Stimulated activated CD8-positive, alpha-beta memory T cell treated with anti-CD3 and anti-CD28 coated beads, Interleukin-7, amount 100 ng/mL, for 24 hours (primary cell): ENCODE measurements around the gene RNF144A.

Source experiments
- DNase-seq: peaks from one replicate; pipeline ENCODE4 v3.0.0-alpha.2; 2020; ENCODE audit warnings: low read depth

RNF144A gene

DNA sequence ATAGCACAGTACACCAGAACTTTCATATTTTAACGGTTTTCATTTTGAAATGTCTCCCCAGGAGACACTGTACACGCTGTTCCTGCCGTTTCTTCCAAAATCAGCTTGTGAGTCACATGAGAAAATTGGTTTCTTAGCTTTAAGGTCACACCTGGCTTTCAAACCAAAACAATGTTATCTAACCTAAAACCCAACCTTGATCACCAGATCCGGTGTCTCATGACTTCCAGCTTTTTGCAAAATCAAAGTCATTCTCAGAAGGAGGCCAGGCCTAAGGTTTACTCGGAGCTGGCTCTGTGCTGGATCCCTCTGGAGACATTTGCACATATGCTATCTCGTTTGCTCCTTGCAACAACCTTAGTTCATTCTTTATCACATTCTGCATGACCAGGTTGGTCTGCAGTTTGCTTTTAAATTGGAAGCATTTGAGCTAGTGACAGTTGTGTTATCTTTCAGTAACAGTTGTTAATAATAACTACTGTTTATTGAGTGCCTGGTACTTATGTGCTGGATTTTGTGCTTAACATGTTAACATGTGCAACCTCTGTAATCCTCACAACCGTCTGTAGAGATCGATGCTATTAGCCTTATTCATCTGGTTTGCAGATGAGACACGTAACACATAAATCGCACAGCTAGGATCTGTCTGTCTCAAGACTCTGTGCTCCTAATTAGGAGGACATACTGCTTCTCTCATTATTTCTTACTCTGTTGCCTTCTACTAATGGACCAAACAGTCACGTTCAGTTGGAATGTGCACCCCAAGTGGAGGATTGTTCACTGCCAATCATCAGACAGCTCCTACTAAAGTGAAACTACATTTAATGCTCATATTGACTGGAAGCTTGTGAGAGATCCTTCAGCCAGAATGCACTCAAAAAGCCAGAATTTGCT lies 105.5 kb downstream of the RNF144A start:
- DNase-seq: no peak

DNA sequence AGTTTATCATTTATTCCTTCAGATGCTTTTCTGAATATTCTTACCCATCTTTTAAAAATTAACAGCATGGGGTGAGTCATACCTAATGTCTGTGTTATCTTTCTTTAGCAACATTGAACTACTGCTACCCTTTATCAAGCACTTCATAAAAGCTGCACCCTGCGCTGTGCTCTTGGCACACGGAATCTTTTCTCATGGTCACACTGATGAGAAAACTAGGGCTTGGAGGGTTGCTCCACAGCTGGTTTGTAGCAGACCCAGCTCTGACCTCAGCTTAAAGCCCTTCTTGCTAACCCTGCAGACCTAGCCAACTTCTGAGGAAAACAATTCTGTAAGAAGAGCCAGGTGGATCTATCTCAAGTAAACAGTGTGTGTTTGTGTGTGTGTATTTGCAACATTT lies 106.3 kb downstream of the RNF144A start:
- no peak for DNase-seq

DNA sequence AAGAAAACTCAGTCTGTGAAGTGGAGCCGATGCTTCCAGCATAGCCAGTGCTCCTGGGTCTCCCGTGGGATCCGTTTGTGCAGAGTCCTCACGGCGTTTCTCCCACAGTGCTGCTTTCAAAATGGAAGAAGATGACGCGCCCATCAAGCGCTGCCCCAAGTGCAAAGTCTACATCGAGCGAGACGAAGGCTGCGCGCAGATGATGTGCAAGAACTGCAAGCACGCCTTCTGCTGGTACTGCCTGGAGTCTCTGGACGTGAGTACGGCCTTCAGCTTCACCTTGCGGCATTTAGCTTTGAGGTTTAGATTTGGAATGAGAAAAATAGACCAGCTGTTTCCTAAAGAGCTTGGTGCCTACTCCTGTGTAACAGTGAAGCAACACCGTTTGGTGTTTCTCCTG lies 107.0 kb downstream of the RNF144A start:
- no peak for DNase-seq

DNA sequence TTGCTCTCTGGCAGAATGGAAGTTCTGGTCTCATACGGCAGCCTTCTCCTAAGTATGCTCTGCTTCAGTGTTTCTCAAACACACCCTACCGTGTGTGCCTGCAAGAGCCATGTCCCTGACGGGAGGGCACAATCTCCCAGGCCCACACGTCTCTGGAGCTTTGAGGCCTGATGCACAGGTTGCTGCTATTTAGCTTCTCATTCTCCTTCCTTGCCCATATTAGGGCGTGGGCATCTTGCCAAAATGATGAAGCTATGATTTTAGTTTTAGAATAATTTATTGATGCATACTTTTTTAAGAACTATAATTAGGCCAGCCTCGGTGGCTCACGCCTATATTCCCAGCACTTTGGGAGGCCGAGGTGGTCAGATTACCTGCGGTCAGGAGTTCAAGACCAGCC lies 107.9 kb downstream of the RNF144A start:
- no peak for DNase-seq

DNA sequence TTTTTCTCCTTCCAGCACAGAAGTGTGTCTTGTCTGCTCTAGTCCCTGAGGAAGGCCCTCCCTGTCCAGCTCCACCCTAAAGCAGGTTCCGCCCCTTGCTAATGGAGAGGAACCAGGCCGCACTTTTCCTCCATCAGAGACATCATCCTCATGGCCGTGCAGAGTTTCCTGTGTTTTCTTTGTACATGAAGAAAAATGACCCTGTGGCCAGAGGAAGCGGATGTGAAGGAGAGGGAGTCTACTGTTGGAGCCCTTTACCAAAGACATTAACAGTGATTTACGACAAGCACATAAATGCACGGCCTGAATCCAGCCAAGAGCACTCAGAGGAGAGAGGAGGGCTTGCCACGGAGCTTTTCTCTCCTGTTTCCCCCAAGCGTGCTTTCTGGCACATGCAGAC lies 109.5 kb downstream of the RNF144A start:
- no peak for DNase-seq

DNA sequence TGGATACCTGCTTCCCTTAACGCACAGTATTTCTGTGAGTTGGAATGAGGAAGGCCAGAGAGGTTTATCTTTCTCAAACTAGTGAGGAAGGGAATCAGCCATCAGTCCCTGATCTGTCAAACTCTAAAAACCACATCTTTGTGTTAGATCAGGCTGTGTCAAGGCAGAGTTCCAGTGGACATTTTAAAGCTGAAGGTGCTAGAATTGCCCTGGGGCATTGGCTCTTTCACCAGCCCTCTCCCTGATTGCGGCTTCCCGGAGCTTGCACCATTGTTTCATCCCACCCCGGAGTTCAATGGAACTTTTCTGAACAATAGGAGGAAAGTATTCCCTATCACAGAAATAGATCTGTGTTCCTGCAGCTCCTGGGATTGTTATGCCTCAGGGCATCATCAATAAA lies 110.2 kb downstream of the RNF144A start:
- DNase-seq: no peak

DNA sequence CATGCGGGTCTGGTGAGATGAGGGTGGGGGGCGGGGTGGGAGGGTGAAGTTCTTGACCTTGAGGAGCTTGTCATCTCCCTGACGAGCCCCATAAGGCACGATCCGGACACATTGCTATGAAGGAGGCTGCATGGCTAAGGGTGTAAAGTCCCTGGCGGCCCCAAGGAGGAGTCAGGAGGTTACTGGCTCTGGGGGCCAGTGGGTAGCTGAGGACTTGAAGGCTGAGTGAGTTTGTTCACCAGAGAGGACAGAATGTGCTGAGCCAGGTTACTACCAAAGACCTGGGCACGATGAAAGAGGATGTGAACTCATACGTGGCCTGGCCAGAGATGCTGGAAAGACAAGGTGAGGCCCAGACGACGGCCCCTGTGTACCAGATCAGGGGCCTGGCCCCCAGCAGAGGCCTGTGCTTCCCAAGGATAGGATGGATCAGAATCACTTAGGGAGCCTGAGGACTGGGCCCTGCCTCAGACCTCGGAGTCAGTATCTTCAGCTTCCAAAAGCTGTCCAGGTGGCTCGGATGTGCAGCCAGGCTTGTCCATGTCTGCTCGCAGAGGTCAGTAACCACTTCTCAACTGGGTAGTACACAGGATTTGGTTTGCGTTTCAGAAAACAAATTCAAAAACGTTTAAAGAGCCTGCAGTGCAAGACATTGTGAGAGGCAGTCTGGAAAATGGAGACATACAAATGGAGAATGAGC lies 110.9 kb downstream of the RNF144A start:
- DNase-seq: no peak

DNA sequence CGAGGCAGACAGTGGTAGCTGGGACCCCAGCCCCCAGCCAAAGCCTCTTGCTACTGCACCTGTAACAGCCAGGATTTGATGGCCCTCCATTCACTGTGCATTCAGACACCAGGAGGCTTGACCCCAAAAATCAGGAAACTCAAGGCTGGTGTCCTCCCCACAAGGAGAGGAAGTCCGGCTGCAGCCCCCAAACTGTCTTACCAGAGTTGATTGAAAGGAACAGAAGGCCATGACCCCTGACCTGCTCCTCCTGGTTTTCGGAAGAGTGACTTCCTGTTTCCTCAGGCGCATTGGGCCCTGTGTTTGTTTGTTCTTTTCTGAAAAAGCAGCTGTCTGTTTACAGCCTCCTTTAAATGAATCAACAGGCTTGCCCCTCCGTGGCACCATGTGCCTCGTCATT lies 111.6 kb downstream of the RNF144A start:
- no peak for DNase-seq

DNA sequence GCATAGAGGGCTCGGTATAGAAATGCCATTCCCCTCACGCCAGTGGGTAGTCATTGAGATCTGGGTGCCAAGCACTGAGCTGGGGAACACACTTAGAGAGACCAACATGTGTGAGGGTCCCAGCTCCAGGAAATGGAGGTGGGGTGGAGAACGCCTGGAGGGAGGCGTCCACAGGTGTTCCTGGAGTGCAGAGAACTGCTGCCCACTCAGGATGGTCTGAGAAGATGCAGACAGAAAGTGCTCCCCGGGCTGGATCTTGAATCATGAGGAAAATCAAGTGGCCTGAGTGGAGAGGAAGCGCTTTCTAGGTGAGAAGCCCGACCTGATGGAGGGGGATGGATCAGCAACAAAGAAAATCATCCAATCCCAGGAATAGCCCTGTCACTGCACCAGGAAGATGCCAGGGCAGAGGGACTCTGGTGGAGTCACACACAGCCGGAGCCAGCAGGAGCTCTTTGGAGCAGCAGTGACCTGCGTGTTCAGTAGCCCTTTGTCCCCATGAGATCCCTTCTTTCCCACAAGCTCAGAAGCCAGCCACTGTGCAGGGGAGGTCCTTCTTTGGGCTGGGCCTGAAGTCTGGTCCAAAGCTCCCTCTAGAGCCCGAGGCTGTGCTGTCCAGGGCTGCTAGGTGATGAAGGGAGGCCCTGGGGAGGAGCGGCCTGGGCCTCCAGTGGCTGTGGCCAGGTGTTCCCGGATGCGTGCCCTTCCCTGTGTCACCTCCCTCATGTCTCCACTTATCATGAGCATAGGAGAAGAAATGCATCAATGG lies 112.3 kb downstream of the RNF144A start:
- no peak for DNase-seq

DNA sequence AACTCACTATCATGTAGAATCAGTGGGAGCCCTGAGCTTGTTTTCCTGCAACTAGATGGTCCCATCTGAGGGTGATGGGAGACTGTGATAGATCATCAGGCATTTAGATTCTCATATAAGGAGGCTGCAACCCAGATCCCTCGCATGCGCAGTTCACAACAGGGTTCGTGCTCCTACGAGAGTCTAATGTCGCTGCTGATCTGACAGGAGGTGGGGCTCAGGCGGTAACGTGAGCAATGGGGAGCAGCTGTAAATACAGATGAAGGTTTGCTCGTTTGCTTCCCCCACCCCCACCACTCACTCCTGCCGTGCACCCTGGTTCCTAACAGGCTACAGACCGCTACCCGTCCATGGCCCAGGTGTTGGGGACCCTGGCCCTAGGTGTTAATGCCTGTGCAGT lies 113.6 kb downstream of the RNF144A start:
- no peak for DNase-seq

DNA sequence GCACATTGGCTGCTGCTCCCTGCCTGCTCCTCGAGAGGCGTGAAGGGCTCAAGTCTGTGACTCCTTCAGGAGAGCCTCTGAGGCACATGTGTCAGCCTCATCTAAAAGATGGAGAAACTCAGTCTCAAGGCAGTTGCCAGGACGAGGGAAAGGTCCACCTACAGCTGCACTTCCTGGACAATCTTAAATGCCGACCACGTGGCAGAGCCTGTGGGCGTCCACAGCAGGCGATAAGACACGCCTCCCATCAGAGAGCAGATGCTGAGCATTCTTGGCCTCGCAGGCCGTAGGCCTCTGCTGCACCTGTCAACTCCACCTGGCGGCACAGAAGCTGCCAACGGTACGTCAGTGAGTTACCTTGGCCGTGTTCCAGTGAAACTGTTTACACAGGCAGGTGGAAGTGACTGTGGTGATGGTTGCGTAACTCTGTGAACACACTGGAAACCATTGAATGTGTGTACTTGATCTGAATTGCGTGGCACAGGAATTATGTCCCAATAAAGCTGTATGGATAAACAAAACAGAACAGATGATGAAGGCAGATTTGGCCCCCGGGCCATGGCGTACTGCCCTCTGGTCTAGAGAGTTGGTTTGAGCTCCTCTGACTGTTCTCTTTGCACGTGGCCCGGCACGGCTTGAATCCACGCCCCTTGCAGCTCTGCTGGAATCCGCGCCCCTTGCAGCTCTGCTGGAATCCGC lies 114.5 kb downstream of the RNF144A start:
- no peak for DNase-seq

DNA sequence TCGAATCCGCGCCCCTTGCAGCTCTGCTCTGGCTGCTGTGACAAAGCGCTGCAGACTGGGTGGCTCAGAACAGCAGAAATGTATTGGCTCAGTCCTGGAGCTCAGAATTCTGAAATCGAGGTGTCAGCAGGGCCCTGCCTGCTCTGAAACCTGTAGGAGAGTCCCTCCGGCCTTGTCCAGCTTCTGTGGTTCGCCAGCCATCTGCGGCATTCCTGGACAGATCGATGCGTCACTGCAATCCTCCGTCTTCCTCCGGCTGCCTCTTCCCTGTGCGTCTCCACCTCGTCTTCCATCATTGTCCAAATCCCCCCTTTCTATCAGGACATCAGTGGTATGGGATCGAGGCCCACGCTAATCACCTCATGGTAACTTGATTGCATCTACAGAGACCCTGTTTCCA lies 115.2 kb downstream of the RNF144A start:
- DNase-seq: no peak

DNA sequence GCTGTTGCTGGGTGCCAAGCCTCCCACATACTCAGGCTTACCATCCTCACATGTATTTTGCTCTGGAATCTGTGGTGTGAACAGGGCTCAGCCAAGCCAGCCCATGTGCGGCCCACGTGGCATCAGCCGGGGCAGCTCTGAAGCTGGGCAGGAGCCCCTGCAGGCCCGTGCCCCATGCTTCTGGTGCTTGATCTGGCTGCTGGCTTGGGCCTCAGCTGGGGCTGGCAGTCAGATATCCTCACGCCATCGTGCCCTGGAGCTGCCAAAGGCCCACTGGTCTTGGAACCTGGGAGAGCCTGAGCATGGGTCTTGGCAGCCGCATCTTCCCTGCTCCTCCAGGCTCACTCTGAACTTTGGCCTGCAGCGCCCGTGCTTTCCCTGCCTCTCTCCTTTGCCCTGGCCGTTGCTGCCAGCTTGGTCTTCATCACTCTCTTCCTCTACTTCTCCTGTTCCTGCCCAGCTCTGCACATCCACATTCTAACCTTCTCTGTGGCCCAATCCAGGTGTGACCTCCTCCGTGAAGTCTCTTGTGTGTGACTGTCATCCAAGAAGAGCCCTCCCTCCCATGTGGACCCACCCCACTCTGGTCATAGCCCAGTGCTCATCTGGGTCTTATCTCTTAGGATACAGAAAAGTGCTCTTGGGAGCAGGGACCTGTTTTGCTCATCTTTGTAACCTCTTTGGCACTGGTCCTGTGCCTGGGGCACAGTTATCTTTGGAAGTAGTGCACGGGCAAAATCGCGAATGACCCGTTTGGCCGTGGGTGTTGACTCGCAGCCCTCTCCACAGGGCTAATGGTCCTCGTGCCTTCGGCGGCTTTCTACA lies 116.1 kb downstream of the RNF144A start:
- DNase-seq: no peak

DNA sequence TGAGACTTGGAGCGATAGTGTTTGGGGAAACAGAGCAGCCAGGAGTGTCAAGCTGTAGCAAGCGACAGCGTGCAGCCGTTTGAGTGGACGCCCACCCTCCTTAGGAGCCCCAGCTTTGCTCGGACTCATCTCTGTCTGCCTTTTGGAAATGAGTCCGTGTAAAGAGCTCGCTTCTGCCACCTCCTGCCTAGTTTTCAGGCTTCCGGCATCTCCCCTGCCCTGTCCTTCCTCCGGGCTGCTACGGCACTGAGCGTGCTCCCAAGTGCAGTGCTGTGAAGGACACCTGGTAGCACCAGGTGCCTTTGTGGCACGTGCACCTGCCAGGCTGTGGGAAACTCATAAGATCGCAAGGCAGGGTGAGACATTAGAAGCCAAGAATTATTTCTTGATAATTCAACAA lies 117.1 kb downstream of the RNF144A start:
- DNase-seq: no peak

DNA sequence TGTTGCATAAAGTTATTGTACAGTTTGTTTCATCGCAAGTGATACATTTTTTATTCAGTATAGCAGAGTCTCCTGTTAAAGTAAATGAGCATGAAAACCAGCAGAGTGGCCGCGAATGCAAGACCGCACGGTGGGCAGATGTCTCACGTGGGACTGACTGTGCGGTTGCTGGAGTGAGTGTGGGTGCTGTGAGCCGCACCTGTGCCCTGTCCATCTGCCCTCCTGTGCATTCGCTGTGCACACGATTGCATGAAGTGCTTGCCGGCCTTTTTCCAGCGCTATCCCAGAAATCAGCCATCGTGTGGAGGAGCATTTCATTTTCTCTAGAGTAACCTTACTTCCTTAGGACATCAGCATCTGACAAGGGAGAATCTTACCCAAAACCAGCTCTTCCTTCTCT lies 118.7 kb downstream of the RNF144A start:
- no peak for DNase-seq

DNA sequence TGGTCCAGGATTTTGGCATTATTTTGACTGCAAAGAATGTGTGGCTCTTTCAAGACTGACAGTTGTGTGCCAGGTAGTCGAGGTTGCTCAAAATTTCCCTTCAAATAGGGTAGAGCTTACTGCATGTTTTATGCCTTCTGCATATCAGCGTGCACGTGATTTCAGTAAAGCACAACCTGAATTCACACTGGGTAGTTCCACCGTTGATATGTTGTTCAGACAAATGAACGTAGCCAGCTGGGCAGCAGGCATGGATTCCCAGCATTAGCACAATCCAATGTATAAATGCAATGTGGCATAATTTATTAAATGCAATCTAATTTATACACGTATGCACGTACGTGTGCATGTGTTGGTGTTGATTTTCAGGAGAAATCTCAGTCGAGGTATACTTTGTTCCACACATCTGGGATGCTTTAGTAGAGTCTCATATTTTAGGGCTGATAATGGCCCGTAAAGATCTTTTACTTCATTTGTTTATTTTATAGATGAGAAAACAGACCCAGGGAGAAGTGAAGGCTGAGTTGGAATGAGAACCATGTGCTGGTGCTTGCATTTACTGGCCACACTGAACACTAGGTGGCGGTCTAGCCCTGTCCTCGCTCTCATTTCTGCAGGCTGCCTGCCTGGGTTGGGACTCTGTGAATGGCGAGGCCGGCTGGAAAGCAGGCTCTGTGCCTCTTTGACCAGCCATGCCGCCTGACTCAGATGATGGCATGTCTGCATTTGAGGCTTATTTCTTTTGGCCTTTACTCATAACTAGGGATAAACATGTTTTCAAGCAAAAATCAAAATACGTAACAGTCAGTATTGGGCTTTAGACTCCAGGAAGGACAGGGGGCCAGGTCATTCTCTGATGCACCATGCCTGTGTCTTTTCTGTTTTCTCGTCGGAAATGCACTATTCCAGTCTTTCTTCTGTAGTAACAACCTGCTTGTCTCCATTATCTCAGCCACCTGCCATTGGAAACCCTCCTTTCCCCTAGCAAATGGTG lies 120.4 kb downstream of the RNF144A start:
- DNase-seq: peak; percentile 21

DNA sequence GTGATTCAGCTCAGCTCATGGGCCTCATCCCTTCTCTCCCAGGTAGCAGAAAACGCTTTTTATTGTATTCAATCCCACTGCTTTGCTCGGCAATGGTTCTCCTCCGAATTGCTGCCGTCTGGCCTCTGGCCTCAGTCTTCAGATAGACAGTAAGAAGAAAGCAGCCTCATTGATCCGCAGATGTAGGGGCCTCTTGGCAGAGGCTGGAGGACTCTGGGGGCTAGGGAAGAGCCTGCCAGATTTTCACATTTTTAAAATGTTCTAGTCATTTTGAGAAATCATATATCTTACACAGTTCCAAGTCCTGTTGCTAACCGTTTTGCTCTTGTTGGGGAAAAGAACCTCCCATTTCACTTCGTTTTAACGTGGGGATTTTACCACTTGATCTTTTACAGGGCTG lies 123.3 kb downstream of the RNF144A start:
- no peak for DNase-seq

DNA sequence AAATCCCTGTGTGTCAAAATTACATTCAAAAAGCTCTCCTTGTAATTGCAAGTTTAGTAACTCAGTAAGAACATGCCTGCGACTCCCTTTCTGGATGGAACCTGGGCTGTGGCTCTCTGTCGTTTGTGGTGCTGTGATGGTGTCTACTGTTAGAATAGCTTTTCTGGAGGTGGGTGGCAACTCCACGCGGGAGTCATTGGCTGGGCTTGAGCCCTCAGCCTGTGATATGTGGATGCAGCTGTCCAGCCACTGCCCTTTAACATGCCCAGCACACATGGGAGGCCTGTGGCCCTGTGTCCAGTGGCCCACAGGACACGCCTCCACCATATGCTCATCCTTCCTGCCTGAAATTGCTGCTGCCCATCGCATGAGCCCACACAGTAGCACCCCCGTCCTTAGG lies 124.2 kb downstream of the RNF144A start:
- no peak for DNase-seq

DNA sequence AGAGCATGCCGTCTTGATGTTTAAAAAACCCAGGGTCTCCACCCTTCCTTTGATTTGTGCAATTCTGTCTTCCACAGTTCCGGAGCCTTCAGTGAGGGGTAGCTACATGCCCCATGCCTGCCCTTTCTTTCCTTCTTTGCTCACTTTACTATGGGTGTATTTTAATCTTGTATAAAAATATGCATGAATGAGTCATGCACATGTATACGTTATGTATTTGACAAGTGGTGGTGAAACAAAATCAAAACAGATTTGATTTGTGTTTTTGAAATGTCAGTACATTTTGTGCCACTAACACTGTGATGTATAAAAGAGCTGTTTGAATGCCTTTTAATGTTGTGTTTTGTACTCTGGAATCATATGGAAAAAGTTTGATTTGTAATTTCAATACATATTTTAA lies 126.5 kb downstream of the RNF144A start:
- DNase-seq: no peak
